ENCODE measurements around the gene TC2N. TPM values are rescaled to one million over a fixed set of nuclear protein-coding genes. Genes with fewer than 3 reads are reported as not detected.

Gene TC2N
- total RNA-seq, 1 donor from 2014 or later = 210 TPM

DNA sequence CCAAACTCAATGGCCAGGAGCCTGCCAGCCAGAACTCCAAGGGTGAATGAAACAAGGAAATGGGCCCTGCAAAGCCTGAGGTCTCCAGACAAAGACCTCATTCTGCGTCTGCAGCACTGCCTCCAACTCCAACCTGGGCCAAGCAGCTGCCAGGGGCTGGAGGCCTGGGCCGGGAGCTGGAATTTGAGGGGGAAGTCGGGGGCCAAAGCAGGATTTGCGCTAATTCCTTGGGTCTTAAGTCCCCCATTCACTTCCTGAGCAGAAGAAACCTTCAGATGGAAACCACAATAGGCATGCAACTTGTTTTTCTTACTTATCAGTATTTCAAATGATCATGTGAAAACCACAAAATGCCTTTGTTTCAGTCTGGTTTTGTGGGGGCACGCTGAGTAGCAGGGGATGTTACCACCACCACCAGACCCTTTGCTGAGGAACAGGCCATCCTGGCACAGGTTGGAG, 23.0 kb upstream of the TC2N start:
- intact Hi-C loops (cut with micrococcal nuclease) = loop anchor here (2.0 to 10.0 kb wide), 2 partner anchors 18 to 56 kb away; no protein-coding TSS in a partner anchor

- intact Hi-C loops (cut with micrococcal nuclease) = loop anchor here (2.0 to 10.0 kb wide), 2 partner anchors 17 to 55 kb away; no protein-coding TSS in a partner anchor
These were observed 22.3 kb upstream of the TC2N start for GRCh38 chr14:91889477-91890211.

- intact Hi-C loops (cut with micrococcal nuclease) = no loop called here
These were observed 21.5 kb upstream of the TC2N start for GRCh38 chr14:91888641-91889476.

DNA sequence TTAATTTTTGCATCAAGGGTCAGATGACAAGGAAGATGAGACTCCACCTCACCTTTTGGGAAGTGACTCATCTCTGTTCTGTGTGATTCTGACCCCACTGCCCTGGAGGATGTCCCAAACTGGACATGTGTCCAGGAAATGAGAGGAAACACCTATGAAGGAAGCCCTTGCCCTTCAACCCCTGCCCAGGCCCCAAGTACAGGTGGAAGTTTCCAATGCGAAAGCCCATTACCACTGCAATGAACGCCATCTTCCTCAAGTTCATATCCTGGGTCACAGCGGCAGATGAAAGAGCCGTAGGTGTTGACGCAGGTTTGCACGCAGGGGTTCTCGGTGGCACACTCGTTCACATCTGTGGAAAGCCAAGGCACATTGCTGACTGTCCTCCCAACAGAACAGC, 19.6 kb upstream of the TC2N start:
- intact Hi-C loops (cut with micrococcal nuclease) = no loop called here

DNA sequence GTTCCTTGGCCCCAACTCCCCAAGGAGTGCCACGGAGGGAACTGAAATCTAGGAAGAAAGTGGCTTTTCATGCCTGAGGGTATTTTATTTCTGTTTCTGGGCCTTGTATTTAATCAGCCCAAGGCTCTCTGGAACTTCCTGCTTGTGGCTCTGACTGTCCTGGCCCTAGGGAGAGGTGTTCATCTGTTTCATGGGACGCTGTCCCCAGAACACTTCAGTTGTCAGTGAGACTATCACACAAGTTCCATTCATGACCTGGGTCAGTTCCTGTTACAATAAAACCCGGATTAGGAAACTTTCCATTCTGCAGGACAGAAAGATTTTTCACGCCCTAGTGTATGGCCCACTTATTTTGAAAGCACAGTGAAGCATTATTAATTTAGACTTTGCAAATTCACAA, 18.5 kb upstream of the TC2N start:
- intact Hi-C loops (cut with micrococcal nuclease) = no loop called here

DNA sequence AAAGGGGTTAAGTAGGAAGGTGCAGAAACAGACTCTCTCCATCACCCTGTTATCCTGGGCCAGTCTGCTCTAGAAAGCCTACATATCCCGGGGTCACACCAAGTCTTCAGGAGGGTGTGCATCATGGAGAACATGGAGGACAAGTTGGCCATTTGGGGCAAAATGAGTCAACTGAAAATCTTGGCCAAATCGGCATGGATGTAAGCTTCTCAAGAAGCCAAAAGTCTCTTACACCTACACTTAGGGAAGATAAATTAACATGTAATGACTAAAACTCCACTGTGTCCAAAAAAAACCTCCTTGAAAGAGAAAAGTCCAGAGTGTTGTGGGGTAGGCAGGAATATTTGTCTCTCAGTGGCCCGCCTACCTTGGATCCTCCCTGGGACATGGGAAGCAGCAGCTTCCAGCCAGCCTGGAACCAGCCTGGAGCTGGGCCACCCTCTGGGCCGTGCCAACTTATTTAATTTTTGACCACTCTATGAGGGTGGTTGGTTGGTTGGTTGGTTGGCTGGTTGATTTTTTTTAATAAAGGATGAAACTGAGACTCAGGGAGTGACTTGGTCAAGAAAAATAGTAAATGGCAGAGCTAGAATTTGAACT, 17.9 kb upstream of the TC2N start:
- intact Hi-C loops (cut with micrococcal nuclease) = no loop called here

DNA sequence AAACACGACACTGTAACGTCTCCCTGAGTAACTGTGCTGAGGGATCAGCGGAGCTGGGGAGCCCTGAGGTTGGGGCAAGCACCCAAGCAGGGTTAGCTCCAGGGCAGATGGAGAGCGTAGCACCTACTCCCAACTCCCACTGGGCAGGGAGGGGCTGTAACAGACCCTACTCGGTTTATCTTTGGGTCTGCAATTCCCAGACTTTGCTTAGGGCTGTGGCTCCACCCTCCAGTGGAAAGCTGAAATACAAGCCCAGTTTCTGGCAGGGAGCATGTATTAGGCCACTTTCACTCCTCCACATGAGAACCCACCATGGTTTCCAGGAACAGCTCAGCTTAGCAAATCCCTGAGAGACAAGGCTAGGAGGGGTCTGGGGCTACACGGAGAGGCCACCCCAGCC, 17.3 kb upstream of the TC2N start:
- intact Hi-C loops (cut with micrococcal nuclease) = no loop called here

GRCh38 chr14:91883753-91884152, 16.4 kb upstream of the TC2N start:
- intact Hi-C loops (cut with micrococcal nuclease) = no loop called here

GRCh38 chr14:91882776-91883175, 15.4 kb upstream of the TC2N start:
- intact Hi-C loops (cut with micrococcal nuclease) = no loop called here

GRCh38 chr14:91882369-91882768, 15.0 kb upstream of the TC2N start:
- intact Hi-C loops (cut with micrococcal nuclease) = no loop called here

DNA sequence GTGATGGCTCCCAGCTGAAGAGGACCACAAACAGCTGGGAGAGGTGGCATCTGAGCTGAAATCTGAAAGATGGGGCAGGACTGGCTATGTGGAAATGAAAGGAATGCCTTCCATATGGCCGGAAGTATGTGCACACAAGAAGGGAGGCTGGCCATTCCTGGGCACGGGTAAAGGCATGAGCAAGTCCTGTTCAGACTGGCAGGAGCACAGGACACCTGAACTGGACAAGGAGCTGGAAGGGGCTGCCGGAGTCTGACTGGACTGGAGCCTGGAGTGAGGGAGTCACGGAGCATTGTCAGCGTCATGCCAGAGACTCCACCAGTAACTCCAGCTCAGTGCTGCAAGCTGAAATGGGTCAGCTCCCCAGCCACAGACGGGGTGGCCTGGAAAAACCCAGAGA, 11.9 kb upstream of the TC2N start:
- intact Hi-C loops (cut with micrococcal nuclease) = loop anchor here (10.0 kb wide), 1 partner anchor 634 kb away; the partner anchor contains the start of gene GPR68

- intact Hi-C loops (cut with micrococcal nuclease) = loop anchor here (10.0 kb wide), 1 partner anchor 633 kb away; the partner anchor contains the start of gene GPR68
These were observed 10.9 kb upstream of the TC2N start for GRCh38 chr14:91878274-91878673.

DNA sequence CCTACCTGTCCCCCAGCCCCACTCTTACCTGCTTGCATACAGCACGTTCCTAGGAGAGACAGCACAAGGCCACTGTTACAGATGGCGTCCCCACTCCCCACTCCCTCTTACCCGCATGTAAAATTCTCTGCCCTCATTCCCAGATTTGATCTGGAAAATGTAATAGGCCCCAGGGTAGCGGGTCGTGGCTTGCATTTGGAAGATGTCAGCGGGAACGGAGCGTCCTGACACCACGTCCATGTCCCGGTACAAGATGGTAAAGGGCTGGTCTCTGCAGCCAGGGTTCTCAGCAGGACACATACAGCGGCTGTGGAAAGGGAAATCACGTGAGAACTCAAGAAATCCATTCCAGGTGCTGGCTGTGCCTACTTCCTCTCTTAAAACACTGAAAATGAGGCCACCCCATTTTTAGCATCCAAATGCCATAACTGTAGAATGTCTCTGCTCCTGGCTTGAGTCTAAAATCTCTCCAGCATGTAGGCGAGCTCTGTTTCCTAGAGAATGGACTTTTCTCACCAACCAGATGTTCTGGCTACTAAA, 10.1 kb upstream of the TC2N start:
- intact Hi-C loops (cut with micrococcal nuclease) = loop anchor here (10.0 kb wide), 1 partner anchor 633 kb away; the partner anchor contains the start of gene GPR68

GRCh38 chr14:91876492-91876891, 9.2 kb upstream of the TC2N start:
- intact Hi-C loops (cut with micrococcal nuclease) = loop anchor here (10.0 kb wide), 1 partner anchor 632 kb away; the partner anchor contains the start of gene GPR68

GRCh38 chr14:91875525-91876286, 8.4 kb upstream of the TC2N start:
- intact Hi-C loops (cut with micrococcal nuclease) = loop anchor here (10.0 kb wide), 1 partner anchor 631 kb away; the partner anchor contains the start of gene GPR68

DNA sequence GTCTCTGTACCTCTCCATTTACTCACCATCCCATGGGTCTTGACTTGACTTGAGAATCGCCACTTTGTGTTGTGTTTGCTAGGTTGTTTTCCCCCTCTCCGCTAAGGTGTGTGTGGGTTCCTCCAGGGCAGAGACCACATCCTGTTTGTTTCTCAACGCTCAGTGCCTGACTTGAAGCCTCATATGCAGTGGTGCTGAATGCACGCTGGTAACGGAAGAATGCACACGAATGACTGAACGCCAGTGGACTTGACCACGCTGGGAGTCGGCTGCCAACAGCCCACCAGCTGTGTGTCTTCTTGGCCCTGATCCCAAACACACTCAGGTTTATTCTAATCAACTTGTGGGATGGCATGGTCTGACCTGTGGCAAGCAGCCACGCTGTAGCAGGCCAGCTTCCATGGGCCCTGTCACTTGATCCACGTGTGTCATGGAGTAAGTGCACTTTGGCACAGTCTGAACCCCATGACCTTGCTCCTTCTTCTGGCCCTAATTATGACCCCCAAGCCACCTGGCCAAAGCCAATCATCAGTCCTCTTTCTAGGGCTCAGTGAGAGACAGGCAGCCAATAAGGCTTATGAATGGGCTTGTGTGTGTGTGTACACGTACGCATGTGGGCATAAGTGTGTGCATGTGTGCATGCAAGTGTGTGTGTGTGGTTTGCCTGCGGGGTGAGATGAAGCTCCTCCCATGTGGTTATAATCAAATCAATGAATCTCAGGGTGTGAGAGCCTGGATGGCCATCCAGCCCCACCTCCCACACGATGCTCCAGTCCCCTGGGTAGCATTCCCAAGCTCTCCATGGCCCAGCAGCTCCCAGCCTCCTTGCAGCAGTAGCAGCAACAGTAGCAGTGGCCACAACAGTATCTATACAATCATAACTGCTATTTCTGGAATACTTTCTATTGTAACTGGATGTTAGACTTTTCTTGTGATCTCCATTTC, 6.4 kb upstream of the TC2N start:
- intact Hi-C loops (cut with micrococcal nuclease) = loop anchor here (1.0 to 10.0 kb wide), 6 partner anchors 17 to 629 kb away; partner anchors contain the start of genes GPR68, PPP4R3A and TRIP11

- intact Hi-C loops (cut with micrococcal nuclease) = loop anchor here (1.0 to 10.0 kb wide), 6 partner anchors 18 to 628 kb away; partner anchors contain the start of genes GPR68, PPP4R3A and TRIP11
These were observed 5.5 kb upstream of the TC2N start for GRCh38 chr14:91872517-91873470.

GRCh38 chr14:91872011-91872501, 4.7 kb upstream of the TC2N start:
- intact Hi-C loops (cut with micrococcal nuclease) = loop anchor here (2.0 to 10.0 kb wide), 5 partner anchors 19 to 627 kb away; partner anchors contain the start of genes GPR68 and PPP4R3A

Data from T-helper 2 cell treated with Interferon-gamma antibody and Interleukin-4, amounts not matched to agents 100 ng/mL and 5 ng/mL, for 36 hours (primary cell).